PC-9 (cell line): ENCODE data around the gene ZDHHC20.

Experiments
- CTCF ChIP-seq: fragments of 200-600 bp; sonication (generic); conservative IDR thresholded peaks from 2 replicates; pipeline ENCODE4 v1.6.1; 2017; ENCODE audit warnings: mixed run types, antibody characterized with exemption, mild to moderate bottlenecking, moderate library complexity
- EZH2 ChIP-seq: fragments of 200-600 bp; sonication (generic); IDR thresholded peaks from 2 replicates; pipeline ENCODE4 v1.8.0; 2017; ENCODE audit warnings: antibody characterized with exemption, low read depth

- TF ChIP-seq EZH2 (no peak), CTCF (no peak)
These were observed 70.0 kb downstream of the ZDHHC20 start for GRCh38 chr13:21389124-21389523.
